Erythroblast (primary cell): ENCODE measurements around the gene KLHL34.

Source experiments
- GATA1 ChIP-seq: IDR thresholded peaks from 2 replicates; pipeline ENCODE4 v1.6.1; 2011; ENCODE audit warnings: low read depth, mild to moderate bottlenecking, control low read depth, low read length, moderate library complexity
- POLR2A ChIP-seq: IDR thresholded peaks from 2 replicates; pipeline ENCODE4 v1.6.1; 2011; ENCODE audit warnings: mild to moderate bottlenecking, low read length

- TF ChIP-seq POLR2A: no peak
- TF ChIP-seq GATA1: no peak
Measured at GRCh38 chrX:21645886-21646285, 12.2 kb downstream of the KLHL34 start.
